Activated CD8-positive, alpha-beta memory T cell treated with anti-CD3 and anti-CD28 coated beads for 36 hours (primary cell): Measurements from ENCODE around the gene CYBRD1. TPM values are rescaled to one million over a fixed set of nuclear protein-coding genes. Genes with fewer than 3 reads are reported as not detected.

ENCODE experiments used
- CTCF ChIA-PET: fragments of 350-600 bp; sonication (Branson Sonifier 250); formaldehyde crosslinking; loops from one replicate; lab custom pipeline; 2021; ENCODE audit warnings: antibody characterized with exemption; lab: Charles Lee
- POLR2A ChIA-PET: fragments of 350-600 bp; sonication (Branson Sonifier 250); formaldehyde crosslinking; loops from one replicate; lab custom pipeline; 2021; ENCODE audit warnings: antibody characterized with exemption; lab: Charles Lee
- total RNA-seq, 2 experiments: library from RNA; stranded (reverse); gene quantifications; one replicate each; pipeline ENCODE4 v1.2.3, GENCODE V29; 2021

Gene CYBRD1
- total RNA-seq, 2 experiments from 2014 or later: 0.90 to 0.97 TPM

GRCh38 chr2:171584001-171584400 is 61.7 kb downstream of the CYBRD1 start:
- CTCF ChIA-PET: interaction anchor here (0.7 kb wide), 1 partner anchor 711 kb away, joined by 3 read pairs; no protein-coding TSS in a partner anchor
- POLR2A ChIA-PET: no interaction called here

- CTCF ChIA-PET: interaction anchor here (1.3 kb wide), 1 partner anchor 12 kb away, joined by 4 read pairs; no protein-coding TSS in a partner anchor
- POLR2A ChIA-PET: interaction anchor here (0.5 kb wide), 1 partner anchor 112 kb away, joined by 4 read pairs; no protein-coding TSS in a partner anchor
Observed at GRCh38 chr2:171587132-171587531, 64.9 kb downstream of the CYBRD1 start.

DNA sequence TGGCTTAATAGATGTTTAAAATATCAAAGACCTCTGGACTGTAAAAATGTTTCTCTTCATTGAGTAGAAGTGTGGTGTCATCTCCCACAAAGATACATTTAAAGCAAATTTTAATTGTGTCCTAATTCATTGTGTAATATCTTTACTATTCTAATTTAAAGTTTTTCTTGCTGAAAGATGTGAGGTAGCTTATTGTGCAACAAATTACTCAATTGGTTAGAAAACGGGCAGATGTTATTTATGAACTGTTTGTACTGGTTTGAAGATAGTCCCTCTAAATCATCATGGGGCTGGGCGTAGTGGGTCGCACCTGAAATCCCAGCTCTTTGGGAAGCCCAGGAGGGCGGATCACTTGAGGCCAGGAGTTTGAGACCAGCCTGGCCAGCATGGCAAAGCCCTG is 65.3 kb downstream of the CYBRD1 start:
- ChIA-PET POLR2A (no interaction called here), CTCF (interaction anchor here (1.3 kb wide), 1 partner anchor 11 kb away, joined by 4 read pairs; no protein-coding TSS in a partner anchor)

GRCh38 chr2:171590116-171590515 is 67.8 kb downstream of the CYBRD1 start:
- POLR2A ChIA-PET: no interaction called here
- CTCF ChIA-PET: interaction anchor here (0.6 to 1.4 kb wide), 2 partner anchors 11 to 100 kb away, joined by 3 to 4 read pairs; no protein-coding TSS in a partner anchor

DNA sequence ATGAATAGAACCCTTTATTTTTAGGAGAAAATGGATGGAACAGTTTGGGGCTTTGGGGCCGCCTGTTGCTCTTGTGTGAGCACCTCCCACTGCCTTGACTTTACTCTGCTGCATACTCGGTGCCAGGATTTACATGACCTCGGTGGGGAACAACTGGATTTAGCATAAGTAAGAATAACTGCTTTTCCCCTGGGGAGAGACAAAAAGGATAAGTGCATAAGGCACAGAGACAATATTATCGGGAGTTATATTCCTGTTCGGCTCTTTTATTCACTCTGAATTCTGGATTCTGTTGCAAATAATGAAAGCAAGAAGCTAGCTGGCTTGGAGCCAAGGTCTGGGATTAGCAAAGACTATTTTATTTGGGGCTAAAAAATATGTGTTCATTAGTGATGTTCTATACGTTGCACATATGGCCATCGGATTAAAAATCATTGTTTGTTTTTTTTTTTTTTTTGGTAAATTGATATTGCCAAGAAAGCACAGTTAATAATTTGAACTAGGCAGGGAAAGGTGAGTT is 69.8 kb downstream of the CYBRD1 start:
- CTCF ChIA-PET: no interaction called here
- POLR2A ChIA-PET: no interaction called here

DNA sequence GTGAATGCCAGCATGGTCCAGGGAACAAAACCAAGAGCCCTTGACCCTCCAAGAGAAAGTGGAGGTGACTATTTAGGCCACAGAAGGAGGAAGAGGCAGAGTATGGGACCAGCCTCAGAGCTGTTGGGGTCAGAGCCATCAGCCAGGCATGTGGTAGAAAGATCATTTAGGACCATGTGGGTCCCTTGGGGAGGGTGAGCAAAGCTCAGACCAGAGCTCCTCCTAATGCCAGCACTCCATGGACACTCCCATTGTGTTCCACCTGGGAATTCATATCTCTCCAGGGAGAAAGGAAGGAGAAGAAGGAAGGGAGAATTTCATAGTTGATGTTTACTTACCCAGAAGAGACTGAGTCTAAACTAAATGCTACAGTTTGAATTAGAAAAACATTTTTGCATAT is 73.2 kb downstream of the CYBRD1 start:
- POLR2A ChIA-PET: no interaction called here
- CTCF ChIA-PET: no interaction called here

- ChIA-PET POLR2A (no interaction called here), CTCF (no interaction called here)
Observed at GRCh38 chr2:171595896-171596295, 73.6 kb downstream of the CYBRD1 start.

DNA sequence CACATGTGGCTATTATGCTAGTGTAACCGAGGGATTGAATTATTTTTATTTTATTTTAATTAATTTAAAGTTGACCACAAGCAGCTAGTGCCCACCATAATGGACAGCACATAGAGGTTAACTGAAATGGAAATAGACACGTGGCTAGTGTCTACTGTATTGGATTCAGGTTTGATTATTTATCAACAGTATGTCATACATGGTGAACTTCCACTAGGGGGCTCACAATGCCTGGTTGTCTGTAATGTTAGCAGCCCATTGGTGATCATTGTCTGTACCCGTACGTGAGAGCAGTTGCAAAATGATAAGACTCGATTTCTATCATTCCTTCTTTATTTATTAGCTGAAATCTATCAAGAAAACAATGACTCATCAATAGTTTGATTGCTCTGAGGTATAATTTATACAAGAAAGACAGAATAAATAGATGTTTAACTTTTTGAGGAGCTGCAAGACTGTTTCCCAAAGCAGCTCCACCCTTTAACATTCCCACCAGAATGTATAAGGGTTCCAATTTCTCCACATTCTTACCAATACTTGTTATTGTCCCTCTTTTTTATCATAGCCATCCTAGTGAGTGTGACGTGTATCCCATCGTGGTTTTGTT is 76.5 kb downstream of the CYBRD1 start:
- CTCF ChIA-PET: interaction anchor here (0.7 to 1.3 kb wide), 3 partner anchors 11 to 507 kb away, joined by 3 to 5 read pairs (median 4); no protein-coding TSS in a partner anchor
- POLR2A ChIA-PET: no interaction called here

DNA sequence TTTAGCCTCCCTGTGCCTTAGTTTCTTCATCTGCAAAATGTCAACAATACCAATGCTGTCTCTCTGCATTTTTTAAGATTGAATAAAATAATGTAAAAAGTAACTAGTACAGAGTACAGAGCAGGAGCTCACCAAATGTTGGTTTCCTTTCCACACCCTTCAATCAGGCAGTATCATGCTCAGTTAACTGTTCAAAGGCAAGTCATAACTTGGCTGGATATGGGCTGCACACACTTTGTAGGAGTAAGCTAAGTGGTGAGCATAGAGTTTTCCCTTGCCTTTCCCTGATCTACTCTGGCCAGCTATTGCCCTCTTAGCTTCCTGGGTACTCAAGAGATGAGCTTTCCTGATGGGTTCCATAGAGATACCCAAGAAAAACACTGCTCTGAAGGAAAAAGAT is 77.9 kb downstream of the CYBRD1 start:
- ChIA-PET CTCF (no interaction called here), POLR2A (interaction anchor here (0.5 kb wide), 1 partner anchor 166 kb away, joined by 7 read pairs; no protein-coding TSS in a partner anchor)

DNA sequence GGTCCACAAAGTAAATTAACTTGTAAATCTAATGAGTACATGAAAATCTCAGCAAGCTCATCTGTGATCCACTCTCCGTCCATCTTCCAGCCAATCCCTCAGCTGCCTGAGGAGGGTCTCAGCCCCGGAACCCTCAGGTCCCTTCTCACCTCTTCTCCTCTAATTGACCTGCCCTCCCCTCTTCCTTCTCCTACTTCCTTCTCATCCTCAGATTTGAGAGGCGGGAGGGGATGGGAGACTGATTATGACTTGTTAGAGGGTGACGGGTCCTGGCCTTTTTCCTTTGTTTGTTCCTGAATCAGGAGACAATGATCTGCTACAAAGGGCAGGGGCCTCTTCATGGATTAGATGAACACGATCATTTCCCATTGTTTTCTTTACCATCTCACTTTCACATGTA is 80.1 kb downstream of the CYBRD1 start:
- CTCF ChIA-PET: no interaction called here
- POLR2A ChIA-PET: interaction anchor here (0.6 kb wide), 1 partner anchor 500 kb away, joined by 3 read pairs; no protein-coding TSS in a partner anchor

Other genes starting within 250 kb of the CYBRD1 start
- gene METTL8, start 88.5 kb upstream of the CYBRD1 start, total RNA-seq: 10 to 100 TPM; 53.6 to 55.8 TPM
- 10 to 100 TPM; 18.9 to 23.5 TPM for gene DCAF17, start 88.2 kb upstream of the CYBRD1 start, total RNA-seq
- 10 to 100 TPM; 47.3 to 48.4 TPM for gene DYNC1I2, start 165.0 kb downstream of the CYBRD1 start, total RNA-seq